Measurements from ENCODE around the gene ANTXRL.
"Not testable (repeated sequence)": the region's sequence is repeated elsewhere in the genome, so short reads cannot be mapped to it uniquely, and the experiment has no call there.

The ANTXRL gene

DNA sequence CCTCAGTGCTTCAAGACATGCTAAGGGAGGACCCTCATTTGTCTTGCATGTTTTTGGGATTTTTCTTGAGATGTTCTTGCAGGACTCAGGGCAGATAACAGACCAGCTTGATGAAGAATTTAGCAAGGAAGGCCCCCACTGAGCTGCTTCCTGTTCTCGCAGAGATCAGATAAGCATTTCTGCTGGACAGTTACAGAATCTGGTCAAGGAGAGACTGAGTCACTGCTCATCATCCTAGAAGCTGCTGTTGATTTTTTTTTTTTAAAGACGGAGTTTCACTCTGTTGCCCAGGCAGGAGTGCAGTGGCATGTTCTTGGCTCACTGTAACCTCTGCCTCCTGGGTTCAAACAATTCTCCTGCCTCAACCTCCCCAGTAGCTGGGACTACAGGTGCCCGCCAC, 87.6 kb downstream of the ANTXRL start:
- DNase-seq, result not testable (repeated sequence)

DNA sequence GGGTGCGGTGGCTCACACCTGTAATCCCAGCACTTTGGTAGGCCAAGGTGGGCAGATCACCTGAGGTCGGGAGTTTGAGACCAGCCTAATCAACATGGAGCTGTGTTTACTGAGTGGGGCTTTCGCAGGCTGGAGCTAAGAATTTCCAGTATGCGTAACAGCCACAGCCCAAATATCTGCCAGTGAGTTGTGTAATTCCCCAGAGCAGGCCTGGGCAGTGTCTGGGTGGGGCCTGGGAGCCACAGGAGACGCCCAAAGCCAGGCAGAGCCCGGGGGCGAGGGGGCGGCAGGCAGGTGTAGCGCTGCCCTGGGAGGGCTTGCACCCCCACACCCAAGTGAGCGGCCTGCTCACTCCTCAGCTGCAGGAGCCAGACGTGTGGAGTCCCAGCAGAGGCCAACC, 88.6 kb downstream of the ANTXRL start, which contains the start of gene ANXA8L1:
ANXA8L1 (plus strand) TSS at position 371 of the 400 bp plus-strand sequence. CDS start 76 bp downstream, outside the sequence.
- not testable (repeated sequence) for DNase-seq

DNA sequence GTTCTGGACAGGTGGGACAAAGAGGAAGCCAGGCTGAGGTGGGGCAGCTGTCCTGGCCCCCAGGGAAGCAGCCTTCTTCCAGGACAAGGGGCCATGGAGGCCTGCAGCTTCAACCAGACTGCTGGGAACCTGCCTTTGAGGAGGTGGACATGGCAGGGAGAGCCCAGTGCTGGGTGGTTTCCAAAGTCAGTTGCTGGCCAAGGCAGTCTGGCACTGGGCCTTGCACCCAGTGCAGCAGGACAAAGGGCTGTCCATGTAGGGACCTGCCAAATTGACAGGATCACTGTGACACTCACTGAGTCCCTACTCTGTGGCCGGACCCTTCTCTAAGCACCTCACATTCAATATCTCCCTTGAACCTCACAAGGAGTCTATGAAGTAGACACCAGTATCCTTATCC, 90.2 kb downstream of the ANTXRL start:
- not testable (repeated sequence) for DNase-seq

DNA sequence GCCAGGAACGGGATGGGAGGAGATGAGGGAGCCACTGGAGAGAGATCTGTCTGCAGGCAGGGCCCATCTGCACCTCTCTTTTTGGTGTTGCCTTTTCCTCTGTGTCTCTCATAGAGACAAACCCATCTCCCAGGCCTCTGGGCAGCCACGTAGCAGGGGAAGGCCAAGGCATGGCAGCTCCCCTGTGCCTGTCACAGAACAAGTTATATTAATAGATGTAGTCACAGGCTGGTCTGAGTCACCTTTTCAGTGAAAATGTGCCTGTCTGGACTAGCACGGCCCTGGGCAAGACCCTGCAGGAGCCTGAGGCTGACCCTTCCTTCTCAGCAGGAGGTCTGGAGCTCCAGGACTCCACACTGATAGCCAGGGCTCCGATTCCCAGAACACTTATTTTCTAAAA, 90.9 kb downstream of the ANTXRL start:
- DNase-seq, result not testable (repeated sequence)

DNA sequence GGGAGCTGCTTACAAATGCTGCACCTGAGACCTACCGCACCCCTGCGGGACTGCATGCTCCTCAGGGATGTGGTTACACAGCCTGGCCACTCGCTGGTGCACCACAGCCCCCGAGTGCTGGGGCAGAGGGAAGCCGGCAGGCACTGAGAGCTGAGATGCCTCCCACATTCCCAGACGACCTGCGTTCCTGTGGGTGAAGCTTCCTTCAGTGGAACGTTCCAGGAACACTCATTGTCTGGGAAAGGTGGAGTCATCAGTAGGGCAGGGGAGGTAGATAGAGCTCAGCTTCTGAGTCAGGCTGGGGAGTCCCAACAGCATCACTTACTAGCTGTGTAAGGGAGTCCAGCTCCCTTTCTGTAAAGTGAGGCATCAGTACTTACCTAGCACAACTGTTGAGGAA, 91.3 kb downstream of the ANTXRL start:
- DNase-seq, result not testable (repeated sequence)

DNA sequence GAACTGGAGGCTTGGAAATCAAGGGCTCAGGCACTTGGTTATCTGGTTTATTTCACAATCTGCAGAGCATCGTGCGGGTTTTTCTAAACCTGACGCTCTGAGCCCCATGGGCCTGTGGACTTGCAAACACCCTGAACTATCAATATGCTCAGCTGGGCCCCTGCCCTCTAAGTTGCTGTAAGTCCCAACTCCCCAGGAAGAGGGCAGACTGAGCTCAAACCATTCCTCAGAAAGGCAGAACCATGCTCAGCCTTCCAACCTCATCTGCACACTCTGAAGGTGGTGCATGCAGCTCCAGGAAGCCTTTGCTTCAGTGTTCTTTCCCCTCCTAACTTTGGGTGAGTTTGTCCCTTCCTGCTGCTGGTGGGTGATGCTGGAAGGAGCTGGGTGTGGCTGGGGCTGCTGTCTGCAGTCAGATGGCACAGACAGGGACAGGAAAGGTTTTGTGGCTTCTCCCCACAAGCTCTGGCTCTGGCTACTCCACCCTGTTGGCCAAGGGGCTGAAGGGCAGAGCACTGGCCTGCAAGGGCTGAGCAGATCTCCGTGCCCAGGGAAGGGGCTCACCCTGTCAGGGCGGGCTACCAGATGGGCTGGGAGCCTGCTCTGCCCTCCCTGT, 92.5 kb downstream of the ANTXRL start:
- DNase-seq, result not testable (repeated sequence)
